Stomach (tissue), 4 donors: Measurements from ENCODE around the gene LMF2.

Source experiments
- EP300 ChIP-seq: sonication (generic); formaldehyde crosslinking; IDR thresholded peaks from one replicate; pipeline ENCODE4 v1.6.1; 2017; ENCODE audit warnings: antibody characterized with exemption
- POLR2A ChIP-seq, 4 donors: fragments of 450-650 bp; IDR thresholded peaks; one replicate each; pipeline ENCODE4 v1.6.1; 2016; ENCODE audit warnings: antibody characterized with exemption in 4 of 4, control low read depth in 2 of 4, mild to moderate bottlenecking in 1 of 4, moderate library complexity in 1 of 4
- POLR2AphosphoS5 ChIP-seq, 3 donors: sonication (generic); formaldehyde crosslinking; IDR thresholded peaks; one replicate each; pipeline ENCODE4 v1.6.1; 2016; ENCODE audit warnings: antibody characterized with exemption in 3 of 3
- TF ChIP-seq, protein P1 (sequence below), 7 experiments: fragments of 450-650 bp in 4 of 7; fragments of 200-600 bp in 3 of 7; sonication (generic) in 3 of 7; IDR thresholded peaks; one replicate each; pipeline ENCODE4 v1.5.1; 2016 to 2019; ENCODE audit warnings: antibody characterized with exemption in 7 of 7, control low read depth in 2 of 7, mild to moderate bottlenecking in 1 of 7

DNA sequence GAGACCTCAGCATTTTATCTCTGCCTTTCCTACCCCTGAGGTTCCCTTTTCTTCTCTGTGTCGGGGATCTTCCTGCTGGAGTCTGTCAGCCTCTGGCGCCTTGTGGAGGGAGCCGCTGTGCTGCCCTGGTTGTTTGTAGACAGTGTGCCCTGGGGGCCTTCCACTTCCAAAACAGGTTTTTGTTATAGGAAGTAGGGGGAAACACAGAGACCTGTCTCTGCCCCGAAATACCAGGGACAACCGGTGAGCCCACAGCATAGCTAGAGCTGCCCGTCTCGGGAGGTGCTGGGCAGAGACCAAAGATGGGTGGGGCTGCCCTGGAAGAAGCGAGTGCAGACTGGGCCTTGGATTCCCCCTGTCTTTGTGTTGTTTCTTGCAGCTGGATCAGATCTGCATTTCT is 8.6 kb upstream of the LMF2 start:
- TF ChIP-seq, protein P1, sequence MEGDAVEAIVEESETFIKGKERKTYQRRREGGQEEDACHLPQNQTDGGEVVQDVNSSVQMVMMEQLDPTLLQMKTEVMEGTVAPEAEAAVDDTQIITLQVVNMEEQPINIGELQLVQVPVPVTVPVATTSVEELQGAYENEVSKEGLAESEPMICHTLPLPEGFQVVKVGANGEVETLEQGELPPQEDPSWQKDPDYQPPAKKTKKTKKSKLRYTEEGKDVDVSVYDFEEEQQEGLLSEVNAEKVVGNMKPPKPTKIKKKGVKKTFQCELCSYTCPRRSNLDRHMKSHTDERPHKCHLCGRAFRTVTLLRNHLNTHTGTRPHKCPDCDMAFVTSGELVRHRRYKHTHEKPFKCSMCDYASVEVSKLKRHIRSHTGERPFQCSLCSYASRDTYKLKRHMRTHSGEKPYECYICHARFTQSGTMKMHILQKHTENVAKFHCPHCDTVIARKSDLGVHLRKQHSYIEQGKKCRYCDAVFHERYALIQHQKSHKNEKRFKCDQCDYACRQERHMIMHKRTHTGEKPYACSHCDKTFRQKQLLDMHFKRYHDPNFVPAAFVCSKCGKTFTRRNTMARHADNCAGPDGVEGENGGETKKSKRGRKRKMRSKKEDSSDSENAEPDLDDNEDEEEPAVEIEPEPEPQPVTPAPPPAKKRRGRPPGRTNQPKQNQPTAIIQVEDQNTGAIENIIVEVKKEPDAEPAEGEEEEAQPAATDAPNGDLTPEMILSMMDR (IDR thresholded peaks at IDR 0.05): no peak
- TF ChIP-seq POLR2AphosphoS5 (IDR thresholded peaks at IDR 0.05) (no peak), POLR2A (IDR thresholded peaks at IDR 0.05) (no peak), EP300 (no peak)
